Activated T-helper 1 cell treated with anti-CD3 and anti-CD28 coated beads, Interleukin-12 subunit alpha, Interleukin-12 subunit beta, Interleukin-2, Interleukin-4 antibody, amounts not matched to agents 30 ng/mL and 10 ng/mL and 1 ng/mL, durations not matched to agents 14 hours and 24 hours and 36 hours (primary cell): ENCODE data around the gene DGCR2. TPM values are rescaled to one million over a fixed set of nuclear protein-coding genes. Genes with fewer than 3 reads are reported as not detected.
"Not testable (repeated sequence)": the region's sequence is repeated elsewhere in the genome, so short reads cannot be mapped to it uniquely, and the experiment has no call there.

Source experiments
- DNase-seq: peaks from one replicate; pipeline ENCODE4 v3.0.0; 2021; ENCODE audit warnings: low spot score
- H3K27ac Mint-ChIP-seq: one replicate; pipeline ENCODE4 v1.8.0; 2021; ENCODE audit warnings: mild to moderate bottlenecking, mixed read lengths
- H3K27me3 Mint-ChIP-seq: one replicate; pipeline ENCODE4 v1.8.0; 2022; ENCODE audit warnings: mild to moderate bottlenecking, moderate library complexity, mixed read lengths; ENCODE audit not compliant: insufficient read depth
- H3K36me3 Mint-ChIP-seq: one replicate; pipeline ENCODE4 v1.8.0; 2021; ENCODE audit warnings: low read depth, mixed read lengths
- H3K4me1 Mint-ChIP-seq: one replicate; pipeline ENCODE4 v1.8.0; 2021; ENCODE audit warnings: low read depth, mixed read lengths
- H3K4me3 Mint-ChIP-seq: one replicate; pipeline ENCODE4 v1.8.0; 2021; ENCODE audit warnings: mild to moderate bottlenecking, moderate library complexity, mixed read lengths
- H3K9me3 Mint-ChIP-seq: one replicate; pipeline ENCODE4 v1.8.0; 2021; ENCODE audit warnings: mixed read lengths
- intact Hi-C: fragments of 100-400 bp; cut with micrococcal nuclease; formaldehyde crosslinking; loops from one replicate; pipeline ENCODE4 v1.15.1; 2024
- total RNA-seq: library from RNA; stranded (reverse); gene quantifications from 2 replicates; pipeline ENCODE4 v1.2.3, GENCODE V29; 2022

Gene DGCR2
- total RNA-seq, 1 donor from 2014 or later = 23.2 TPM

DNA sequence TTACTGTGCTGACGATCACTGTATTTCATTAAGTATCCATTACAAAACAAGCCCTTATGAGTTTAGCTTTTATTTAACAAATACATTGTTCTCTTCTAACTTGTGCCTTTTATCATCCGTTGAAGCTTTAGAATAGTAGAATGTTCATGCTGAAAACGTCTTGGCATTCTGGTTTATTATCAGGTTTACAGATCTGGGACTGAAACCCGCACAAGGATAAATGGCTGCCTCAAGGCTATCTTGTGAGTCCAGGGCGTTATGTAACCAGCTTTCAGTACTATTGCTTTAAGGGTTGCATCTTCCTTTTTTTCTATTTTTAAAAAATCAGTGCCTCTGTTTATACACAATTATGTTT lies 119.6 kb downstream of the DGCR2 start:
- intact Hi-C loops = no loop called here
- no peaks in the 10 kb centered on the region for H3K4me1 Mint-ChIP-seq
- H3K9me3 Mint-ChIP-seq = no peaks in the 10 kb centered on the region
- H3K27me3 Mint-ChIP-seq = peaks cover 25% of the 10 kb centered on the region
- H3K27ac Mint-ChIP-seq = no peak overlapping the region
- no peak overlapping the region for H3K4me3 Mint-ChIP-seq
- no peaks in the 10 kb centered on the region for H3K36me3 Mint-ChIP-seq
- DNase-seq = no peak

DNA sequence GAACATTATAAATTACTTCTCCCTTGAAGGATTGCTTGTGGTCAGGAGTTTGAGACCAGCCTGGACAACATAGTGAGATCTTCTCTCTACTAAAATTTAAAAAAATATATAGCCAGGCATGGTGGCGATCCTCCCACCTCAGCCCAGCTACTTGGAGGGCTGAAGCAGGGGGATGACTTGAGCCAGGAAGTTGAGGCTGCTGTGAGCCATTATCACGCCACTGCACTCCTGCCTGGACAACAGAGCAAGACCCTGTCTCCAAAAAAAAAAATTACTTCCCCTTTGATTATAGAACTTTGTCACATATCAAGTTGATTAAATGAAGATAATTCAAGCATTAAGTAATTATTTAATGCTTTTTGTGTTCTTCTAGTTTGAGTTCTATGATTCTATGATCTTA lies 121.0 kb downstream of the DGCR2 start:
- no peaks in the 10 kb centered on the region for H3K4me1 Mint-ChIP-seq
- DNase-seq = no peak
- no peaks in the 10 kb centered on the region for H3K9me3 Mint-ChIP-seq
- intact Hi-C loops = no loop called here
- H3K27ac Mint-ChIP-seq = no peak overlapping the region
- H3K27me3 Mint-ChIP-seq = peaks cover 22% of the 10 kb centered on the region
- no peaks in the 10 kb centered on the region for H3K36me3 Mint-ChIP-seq
- no peak overlapping the region for H3K4me3 Mint-ChIP-seq

- H3K4me3 Mint-ChIP-seq, DNase-seq, H3K4me1 Mint-ChIP-seq, H3K27ac Mint-ChIP-seq, intact Hi-C loops, H3K9me3 Mint-ChIP-seq, H3K36me3 Mint-ChIP-seq: not testable (repeated sequence)
- peaks cover 16% of the 10 kb centered on the region for H3K27me3 Mint-ChIP-seq
These were observed 122.1 kb downstream of the DGCR2 start for GRCh38 chr22:19000106-19000505.

GRCh38 chr22:18999416-18999815 lies 122.8 kb downstream of the DGCR2 start:
- H3K36me3 Mint-ChIP-seq = no peaks in the 10 kb centered on the region
- H3K4me3 Mint-ChIP-seq = no peak overlapping the region
- no peak for DNase-seq
- no peak overlapping the region for H3K27ac Mint-ChIP-seq
- H3K4me1 Mint-ChIP-seq = no peaks in the 10 kb centered on the region
- no peaks in the 10 kb centered on the region for H3K9me3 Mint-ChIP-seq
- H3K27me3 Mint-ChIP-seq = peaks cover 15% of the 10 kb centered on the region
- intact Hi-C loops = no loop called here

DNA sequence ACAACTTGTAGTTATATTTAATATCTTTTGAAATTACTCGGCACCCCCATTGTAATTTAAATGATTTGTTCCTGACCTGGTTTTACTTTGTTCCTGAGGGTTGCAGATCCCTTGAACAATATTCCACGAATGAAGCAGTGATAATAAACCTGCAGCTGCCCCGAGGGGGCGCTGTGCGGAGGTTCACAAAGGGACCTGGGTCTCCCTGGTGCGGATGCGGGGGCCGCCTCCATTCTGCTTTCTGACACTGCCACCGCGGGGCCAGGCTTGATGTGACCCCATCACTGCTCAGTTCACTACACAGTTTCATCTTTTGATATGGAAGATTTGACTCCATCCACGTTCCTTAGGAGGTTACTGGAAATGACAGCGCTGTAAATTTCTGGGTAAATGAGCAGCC lies 123.2 kb downstream of the DGCR2 start:
- no peak for DNase-seq
- Mint-ChIP-seq H3K36me3 (no peaks in the 10 kb centered on the region), H3K4me1 (no peaks in the 10 kb centered on the region), H3K9me3 (no peaks in the 10 kb centered on the region), H3K27me3 (peaks cover 15% of the 10 kb centered on the region), H3K4me3 (no peak overlapping the region), H3K27ac (no peak overlapping the region)
- intact Hi-C loops = no loop called here

DNA sequence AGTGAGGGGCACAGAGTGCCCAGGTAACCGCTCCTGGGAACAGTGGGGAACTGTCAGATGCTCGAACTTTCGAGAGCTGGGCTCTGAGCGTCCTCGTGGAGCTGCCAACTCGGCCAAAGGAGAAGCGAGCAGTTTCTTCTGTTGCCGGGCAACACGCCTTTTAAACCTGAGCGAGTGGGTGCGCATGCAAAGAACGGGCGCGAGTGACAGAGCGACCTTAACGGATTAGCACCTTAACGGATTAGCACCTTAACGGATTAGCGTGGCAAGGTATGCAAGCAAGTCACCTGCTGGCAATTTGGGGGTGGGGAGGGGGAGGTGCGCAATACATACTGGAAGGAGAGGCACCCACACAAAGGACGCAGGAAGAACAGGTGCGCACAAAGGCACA lies 124.3 kb downstream of the DGCR2 start:
- intact Hi-C loops = no loop called here
- H3K36me3 Mint-ChIP-seq = no peaks in the 10 kb centered on the region
- DNase-seq = no peak
- H3K4me3 Mint-ChIP-seq = no peak overlapping the region
- no peaks in the 10 kb centered on the region for H3K9me3 Mint-ChIP-seq
- H3K27ac Mint-ChIP-seq = no peak overlapping the region
- H3K4me1 Mint-ChIP-seq = no peaks in the 10 kb centered on the region
- H3K27me3 Mint-ChIP-seq = peaks cover 12% of the 10 kb centered on the region

DNA sequence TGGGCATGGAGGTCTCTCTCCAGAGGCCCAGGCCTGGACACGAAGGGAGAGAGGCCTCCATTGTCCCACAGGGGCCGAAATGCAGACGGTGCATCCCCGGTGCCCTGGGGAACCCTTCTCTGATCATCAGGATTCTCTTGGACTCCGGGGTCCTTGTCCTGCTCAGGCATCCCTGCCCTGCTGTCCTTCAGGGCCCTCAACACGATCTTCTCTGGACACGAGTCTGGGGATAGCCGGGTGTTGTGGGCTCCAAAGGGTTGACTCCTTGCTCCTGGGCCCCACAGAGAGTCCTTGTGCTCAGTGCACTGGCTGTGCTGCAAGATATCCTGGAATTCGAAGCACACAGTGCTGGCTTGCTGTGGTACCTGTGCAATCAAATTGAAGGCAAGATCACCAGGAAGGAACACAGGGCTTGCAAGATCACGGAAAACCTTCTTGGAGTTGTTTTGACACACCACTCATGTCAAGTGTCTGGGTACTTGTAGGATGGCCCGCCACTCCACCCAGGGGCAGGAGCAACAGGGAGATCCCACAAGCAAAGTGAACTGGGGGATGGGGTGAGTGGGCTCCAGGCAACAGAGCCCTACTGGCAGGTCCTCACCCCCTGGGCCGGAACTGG lies 124.8 kb downstream of the DGCR2 start:
- intact Hi-C loops = no loop called here
- no peak overlapping the region for H3K27ac Mint-ChIP-seq
- H3K27me3 Mint-ChIP-seq = peaks cover 8% of the 10 kb centered on the region
- DNase-seq = no peak
- H3K4me3 Mint-ChIP-seq = no peak overlapping the region
- no peaks in the 10 kb centered on the region for H3K9me3 Mint-ChIP-seq
- no peaks in the 10 kb centered on the region for H3K4me1 Mint-ChIP-seq
- no peaks in the 10 kb centered on the region for H3K36me3 Mint-ChIP-seq

DNA sequence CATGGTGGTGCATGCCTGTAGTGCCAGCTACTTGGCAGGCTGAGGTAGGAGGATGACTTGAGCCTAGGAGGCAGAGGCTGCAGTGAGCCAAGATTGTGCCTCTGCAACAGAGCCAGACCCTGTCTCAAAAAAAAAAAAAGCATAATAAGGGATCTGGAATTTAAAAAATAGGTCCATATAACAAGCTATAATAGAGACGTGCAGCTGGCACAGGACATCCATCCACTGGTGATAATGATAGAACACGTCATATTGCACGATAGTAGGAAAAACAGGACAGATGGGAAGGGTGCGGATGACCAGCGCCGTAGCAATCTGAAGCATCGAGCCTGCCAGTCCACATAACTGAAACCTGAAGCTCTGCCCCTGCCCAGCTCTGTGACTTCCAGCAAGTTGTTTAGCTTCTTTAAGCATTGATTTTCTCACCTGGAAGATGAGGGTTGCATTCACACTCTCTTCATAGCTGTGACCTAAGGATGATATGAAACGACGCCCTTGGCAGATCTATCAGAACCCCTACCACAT lies 125.8 kb downstream of the DGCR2 start:
- Mint-ChIP-seq H3K4me3 (no peak overlapping the region), H3K4me1 (no peaks in the 10 kb centered on the region), H3K27me3 (peaks cover 4% of the 10 kb centered on the region), H3K9me3 (no peaks in the 10 kb centered on the region), H3K27ac (no peak overlapping the region), H3K36me3 (no peaks in the 10 kb centered on the region)
- DNase-seq = no peak
- intact Hi-C loops = no loop called here

DNA sequence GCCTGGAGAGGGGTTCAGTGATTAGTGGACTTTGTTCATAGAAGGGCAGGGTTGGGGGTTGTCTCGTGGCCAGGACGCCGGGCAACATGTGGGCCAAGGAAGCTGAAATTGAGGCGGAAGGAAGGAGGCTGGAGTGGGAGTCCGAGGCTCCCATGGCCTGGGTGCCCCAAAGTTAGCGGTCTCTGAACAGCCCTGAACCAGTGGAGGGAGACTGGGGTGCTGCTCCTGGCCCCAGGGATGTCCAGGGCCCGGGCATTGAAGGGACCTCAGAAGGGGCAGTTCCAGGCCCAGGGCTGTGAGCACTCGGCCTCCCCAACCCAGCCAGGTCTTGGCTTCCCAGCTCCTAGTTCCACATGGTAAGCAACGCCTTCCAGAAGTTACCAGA lies 126.9 kb downstream of the DGCR2 start:
- H3K4me1 Mint-ChIP-seq = no peaks in the 10 kb centered on the region
- no peak overlapping the region for H3K27ac Mint-ChIP-seq
- no peak overlapping the region for H3K4me3 Mint-ChIP-seq
- intact Hi-C loops = no loop called here
- H3K9me3 Mint-ChIP-seq = no peaks in the 10 kb centered on the region
- DNase-seq = no peak
- no peaks in the 10 kb centered on the region for H3K36me3 Mint-ChIP-seq
- H3K27me3 Mint-ChIP-seq = no peaks in the 10 kb centered on the region

GRCh38 chr22:18994701-18995326 lies 127.4 kb downstream of the DGCR2 start:
- Mint-ChIP-seq H3K36me3 (no peaks in the 10 kb centered on the region), H3K27ac (no peak overlapping the region), H3K4me1 (no peaks in the 10 kb centered on the region), H3K27me3 (no peaks in the 10 kb centered on the region), H3K9me3 (no peaks in the 10 kb centered on the region), H3K4me3 (no peak overlapping the region)
- intact Hi-C loops = no loop called here
- DNase-seq = no peak

- no peak for DNase-seq
- no peaks in the 10 kb centered on the region for H3K4me1 Mint-ChIP-seq
- no peaks in the 10 kb centered on the region for H3K9me3 Mint-ChIP-seq
- intact Hi-C loops = no loop called here
- H3K4me3 Mint-ChIP-seq = no peak overlapping the region
- H3K36me3 Mint-ChIP-seq = no peaks in the 10 kb centered on the region
- no peak overlapping the region for H3K27ac Mint-ChIP-seq
- no peaks in the 10 kb centered on the region for H3K27me3 Mint-ChIP-seq
These were observed 128.2 kb downstream of the DGCR2 start for GRCh38 chr22:18994056-18994455.

GRCh38 chr22:18992543-18993198 lies 129.5 kb downstream of the DGCR2 start:
- peaks cover 3% of the 10 kb centered on the region for H3K27me3 Mint-ChIP-seq

DNA sequence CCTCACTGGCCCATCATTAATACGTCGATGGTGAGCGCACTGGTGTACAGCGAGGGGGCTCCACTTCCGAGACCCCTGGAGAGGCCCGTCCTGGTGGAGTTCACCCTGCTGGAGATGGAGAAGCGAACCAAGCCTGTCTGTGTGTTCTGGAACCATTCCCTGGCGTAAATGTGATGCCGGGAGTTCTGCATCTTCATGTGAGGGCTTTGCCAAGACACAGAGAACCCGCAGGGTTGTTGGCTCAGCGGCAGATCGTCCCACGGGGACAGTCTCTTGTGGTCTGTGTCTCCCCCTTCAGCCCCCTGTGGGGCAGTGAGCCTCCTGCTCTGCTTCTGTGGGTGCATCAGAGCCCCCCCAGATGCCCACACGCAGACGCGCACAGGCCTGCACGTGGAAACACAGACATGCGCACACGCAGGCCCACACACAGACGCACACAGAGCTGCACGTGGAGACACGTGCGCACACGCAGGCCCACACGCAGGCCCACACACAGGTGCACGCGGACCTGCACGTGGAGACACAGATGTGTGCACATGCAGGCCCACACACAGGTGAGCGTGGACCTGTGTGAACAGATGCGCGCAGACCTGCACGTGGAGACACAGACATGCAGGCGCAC lies 130.3 kb downstream of the DGCR2 start:
- Mint-ChIP-seq H3K4me1 (no peaks in the 10 kb centered on the region), H3K4me3 (no peak overlapping the region), H3K27me3 (peaks cover 3% of the 10 kb centered on the region), H3K27ac (no peak overlapping the region), H3K36me3 (no peaks in the 10 kb centered on the region), H3K9me3 (no peaks in the 10 kb centered on the region)
- no peak for DNase-seq
- intact Hi-C loops = no loop called here

More at GRCh38 chr22:18992543-18993198, 129.5 kb downstream of the DGCR2 start:
- no peak overlapping the region for H3K4me3 Mint-ChIP-seq
- H3K36me3 Mint-ChIP-seq = no peaks in the 10 kb centered on the region
- no peak for DNase-seq
- H3K4me1 Mint-ChIP-seq = no peaks in the 10 kb centered on the region
- H3K27ac Mint-ChIP-seq = no peak overlapping the region
- intact Hi-C loops = no loop called here
- no peaks in the 10 kb centered on the region for H3K9me3 Mint-ChIP-seq
